HG02798 (cell line): Measurements from ENCODE around the gene PCBD2.
A peak's percentile ranks its signal among the peaks of the same experiment; 100 is the strongest.
"Not testable (repeated sequence)": the region's sequence is repeated elsewhere in the genome, so short reads cannot be mapped to it uniquely, and the experiment has no call there.

Source experiments
- ATAC-seq: cut with Tn5 transposase; IDR thresholded peaks from one replicate; pipeline ENCODE4 v1.9.1; 2021; ENCODE audit warnings: mild to moderate bottlenecking; ENCODE audit not compliant: unreplicated experiment, poor library complexity

PCBD2 gene

DNA sequence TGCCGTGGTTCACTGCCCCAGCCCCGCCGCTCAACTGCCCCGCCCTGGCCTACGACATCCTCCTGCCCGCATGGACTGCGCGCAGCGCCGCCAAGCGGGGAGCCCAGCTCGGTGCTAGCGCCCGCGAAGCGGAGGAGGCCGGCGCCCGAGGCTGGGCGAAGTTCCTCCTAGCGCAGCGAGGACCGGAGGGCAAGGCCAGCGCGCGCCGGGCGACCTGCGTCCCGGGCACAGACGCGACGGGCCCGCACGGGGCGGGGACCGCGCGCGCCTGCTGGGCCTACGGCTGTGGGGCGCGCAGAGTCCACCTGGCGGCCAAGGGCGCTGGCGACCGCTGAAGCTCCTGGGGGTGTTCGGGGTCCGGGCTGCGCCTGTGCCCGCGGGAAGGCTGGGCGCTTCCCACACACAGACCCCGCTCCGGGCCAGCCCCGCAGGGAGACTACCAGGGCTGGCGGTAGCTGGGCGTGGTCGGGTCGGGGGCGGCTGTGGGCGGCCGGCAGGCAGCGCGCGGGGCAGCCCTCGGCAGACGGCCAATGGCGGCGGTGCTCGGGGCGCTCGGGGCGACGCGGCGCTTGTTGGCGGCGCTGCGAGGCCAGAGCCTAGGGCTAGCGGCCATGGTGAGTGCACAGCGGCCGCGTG is at the start of gene PCBD2:
Gene PCBD2 (plus strand): TSS at position 522 of the 636 bp plus-strand sequence. CDS start 9 bp downstream, at position 531.
- peak; percentile 84 for ATAC-seq

DNA sequence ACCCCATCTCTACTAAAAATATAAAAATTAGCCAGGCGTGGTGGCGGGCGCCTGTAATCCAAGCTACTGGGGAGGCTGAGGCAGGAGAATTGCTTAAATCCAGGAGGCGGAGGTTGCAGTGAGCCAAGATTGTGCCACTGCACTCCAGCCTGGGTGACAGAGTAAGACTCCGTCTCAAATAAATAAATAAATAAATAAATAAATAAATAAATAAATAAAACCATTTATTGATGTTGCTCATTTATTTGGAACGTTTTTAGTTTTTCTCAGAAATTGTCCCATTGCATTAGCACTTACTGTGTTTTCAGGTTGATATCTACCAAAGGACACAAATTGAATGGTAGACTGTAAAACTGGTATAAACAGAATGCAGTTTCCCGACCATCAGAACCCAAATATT is 48.5 kb upstream of the PCBD2 start:
- ATAC-seq: not testable (repeated sequence)

DNA sequence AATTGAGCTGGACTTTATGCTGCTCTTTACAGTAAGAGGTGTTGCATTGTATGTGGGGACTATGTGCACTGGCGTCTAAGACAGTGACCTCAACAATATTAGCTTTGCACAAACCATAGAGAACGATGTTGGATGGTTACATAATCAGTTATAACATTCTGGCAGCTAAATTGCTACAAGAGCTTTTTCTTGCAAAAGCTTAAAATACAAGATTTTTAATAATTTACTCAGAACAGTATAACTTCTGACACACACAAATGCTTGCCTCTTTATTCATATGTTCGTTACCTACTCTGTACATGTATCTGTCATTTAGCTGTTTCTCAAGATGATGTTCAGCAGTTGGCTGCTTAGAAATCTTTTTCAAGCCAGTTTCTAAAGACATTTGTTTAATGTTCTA is 47.5 kb upstream of the PCBD2 start:
- ATAC-seq: no peak

DNA sequence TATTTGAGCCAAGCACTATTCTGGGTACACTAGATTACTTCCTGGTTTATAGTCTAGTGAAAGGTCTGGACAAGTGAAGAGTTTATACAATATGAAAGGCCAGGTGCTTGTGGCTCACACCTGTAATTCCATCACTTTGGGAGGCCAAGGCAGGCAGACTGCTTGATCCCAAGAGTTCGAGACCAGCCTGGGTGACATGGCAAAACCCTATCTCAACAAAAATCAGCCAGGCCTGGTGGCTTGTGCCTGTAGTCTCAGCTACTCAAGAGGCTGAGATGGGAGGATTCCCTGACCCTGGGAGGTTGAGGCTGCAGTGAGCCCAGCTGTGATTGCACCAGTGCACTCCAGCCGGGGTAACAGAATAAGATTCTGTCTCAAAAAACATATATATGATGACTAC is 40.2 kb upstream of the PCBD2 start:
- no peak for ATAC-seq

DNA sequence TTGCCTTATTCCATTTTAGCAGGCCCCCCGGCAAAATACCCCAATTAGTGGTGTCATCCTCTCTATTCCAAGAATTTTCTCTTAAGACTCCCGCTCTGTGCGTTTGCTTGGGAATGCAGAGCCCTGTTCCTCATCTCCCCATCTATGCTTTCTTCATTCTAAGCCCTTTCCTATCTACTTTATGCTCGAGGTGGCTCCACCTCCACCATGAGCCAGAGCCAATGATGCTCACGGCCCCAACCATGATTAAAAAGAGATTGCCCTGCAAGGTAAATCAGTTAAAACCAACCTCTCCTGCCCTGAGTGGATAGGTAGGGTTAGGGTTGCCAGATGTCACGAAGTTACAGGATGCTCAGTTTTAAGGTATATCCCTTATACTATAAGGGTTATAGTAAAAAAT is 31.4 kb upstream of the PCBD2 start:
- no peak for ATAC-seq

DNA sequence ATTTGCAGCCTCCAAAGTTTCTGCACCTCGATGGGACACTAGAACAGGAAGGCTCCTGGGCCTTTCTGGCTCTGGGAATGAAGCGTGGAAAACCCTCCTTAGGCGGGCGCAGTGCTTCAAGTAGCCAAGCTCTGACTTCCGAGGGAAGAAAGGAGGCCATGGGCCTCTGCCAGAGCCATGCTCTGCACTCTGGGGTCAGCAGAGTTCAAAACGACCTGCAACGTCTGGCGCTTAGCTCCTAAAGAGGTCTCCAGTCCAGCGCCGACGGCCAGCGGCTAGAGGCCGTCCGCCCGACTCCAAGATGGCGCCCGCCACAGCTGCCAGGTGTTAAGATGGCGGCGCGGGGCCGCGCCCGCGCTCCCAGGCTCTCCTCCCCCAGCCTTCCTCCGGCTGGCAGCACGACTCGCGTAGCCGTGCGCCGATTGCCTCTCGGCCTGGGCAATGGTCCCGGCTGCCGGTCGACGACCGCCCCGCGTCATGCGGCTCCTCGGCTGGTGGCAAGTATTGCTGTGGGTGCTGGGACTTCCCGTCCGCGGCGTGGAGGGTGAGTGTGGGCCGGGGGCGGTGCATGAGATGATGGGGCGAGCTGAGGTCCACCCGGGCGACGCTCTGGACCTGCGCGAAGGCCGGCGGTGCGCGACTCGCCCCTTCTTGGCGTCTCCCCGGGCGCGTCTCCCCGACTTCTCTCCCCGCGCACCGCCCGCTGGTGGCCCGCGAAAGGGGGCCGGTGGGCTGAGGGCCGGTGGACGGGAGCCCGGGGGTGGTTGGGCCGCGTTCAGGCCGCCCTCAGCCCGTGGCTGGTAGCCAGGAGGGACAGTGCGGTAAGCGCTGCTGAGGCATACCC is 30.7 kb upstream of the PCBD2 start, which contains the start of gene TXNDC15:
Gene TXNDC15 (plus strand): TSS at position 385 of the 844 bp plus-strand sequence. CDS start 57 bp downstream, at position 442.
- peak; percentile 85 for ATAC-seq

DNA sequence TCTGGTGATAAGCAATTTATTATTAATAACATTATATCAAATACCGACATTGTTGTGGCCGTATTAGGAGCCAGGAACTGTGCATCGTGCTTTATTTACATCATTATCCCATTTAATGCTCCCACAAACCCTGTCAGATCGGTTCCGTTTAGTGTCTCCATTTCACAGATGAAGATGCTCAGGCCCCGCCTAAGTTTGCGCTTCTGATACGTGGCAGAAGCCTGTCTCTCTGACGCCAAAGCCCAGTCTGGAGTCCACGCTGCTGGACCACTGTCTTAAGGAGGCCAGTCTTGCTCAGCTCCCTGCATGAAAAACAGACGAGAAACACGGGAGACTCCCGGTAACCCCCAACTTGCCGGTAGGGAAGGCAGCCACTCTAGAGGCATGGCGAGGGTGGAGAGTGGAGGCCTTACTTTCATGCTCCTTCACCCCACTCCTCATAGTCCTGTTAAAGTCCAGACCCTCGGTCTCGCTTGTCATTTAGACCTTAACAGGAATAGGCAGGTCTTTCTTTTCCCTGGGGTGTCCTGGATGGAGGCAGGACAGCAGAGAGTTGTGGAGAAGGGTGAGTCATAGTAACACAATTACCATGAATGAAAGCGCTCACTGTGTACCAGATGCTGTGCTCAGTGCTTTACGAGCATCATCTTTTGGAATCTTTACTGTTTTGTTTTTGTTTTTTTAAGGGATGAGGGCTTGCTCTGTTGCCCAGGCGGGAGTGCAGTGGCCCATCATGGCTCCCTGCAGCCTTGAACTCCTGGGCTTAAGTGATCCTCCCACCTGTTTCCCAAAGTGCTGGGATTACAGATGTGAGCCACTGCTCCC is 29.9 kb upstream of the PCBD2 start:
- peak; percentile 28 for ATAC-seq

DNA sequence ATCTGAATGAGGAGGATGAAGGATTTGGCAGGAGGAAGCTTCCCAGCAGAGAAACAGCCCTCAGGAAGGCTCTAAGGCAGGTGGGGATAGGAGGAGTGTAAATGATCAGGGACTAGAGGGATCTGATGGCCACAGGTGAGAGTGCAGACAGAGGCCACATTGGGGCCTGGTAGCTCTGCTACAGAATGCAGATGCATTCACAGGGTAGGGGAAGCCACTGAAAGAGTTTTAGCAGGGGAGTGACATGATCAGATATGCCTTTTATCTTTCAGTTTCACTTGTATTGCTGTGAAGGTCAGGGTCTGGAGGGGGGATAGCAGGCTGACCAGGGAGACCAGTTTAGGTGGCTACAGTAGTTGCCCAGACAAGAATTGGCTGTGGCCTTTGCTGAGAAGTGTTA is 27.8 kb upstream of the PCBD2 start:
- peak; percentile 29 for ATAC-seq

DNA sequence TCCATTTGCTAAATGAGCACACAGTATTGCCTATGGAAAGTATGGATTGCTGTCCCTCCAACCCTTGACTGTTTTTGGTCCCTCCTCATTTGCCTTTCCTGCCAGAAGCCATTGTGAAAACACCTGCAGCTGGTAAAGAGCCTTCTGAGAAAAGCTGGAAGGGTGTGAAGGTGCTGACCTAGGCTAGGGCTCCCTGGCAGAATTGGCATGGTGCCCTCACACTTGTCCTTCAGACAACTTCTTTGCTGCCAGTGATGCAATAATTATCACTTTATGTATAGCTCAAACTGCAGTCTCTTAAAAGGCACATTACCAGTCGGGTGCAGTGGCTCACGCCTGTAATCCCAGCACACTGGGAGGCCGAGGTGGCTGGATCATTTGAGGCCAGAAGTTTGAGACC is 26.5 kb upstream of the PCBD2 start:
- no peak for ATAC-seq

DNA sequence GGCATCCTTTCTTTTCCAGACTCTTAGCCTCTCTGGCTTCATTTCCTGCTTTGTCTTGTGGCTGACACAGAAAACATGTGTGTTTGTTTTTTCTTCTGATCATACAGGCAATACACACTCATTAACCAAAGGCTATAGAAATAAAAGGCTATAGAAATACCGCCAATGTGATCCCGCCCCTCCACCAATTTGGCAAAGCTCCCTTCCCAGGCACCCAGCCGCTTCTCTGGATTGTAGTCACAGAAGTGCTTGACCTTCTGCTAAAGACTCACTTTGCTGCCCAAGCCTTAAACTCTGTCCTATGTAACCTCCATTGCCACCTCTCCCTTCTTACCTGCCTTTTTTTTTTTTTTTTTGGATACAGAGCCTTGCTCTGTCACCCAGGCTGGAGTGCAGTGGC is 25.5 kb upstream of the PCBD2 start:
- no peak for ATAC-seq

DNA sequence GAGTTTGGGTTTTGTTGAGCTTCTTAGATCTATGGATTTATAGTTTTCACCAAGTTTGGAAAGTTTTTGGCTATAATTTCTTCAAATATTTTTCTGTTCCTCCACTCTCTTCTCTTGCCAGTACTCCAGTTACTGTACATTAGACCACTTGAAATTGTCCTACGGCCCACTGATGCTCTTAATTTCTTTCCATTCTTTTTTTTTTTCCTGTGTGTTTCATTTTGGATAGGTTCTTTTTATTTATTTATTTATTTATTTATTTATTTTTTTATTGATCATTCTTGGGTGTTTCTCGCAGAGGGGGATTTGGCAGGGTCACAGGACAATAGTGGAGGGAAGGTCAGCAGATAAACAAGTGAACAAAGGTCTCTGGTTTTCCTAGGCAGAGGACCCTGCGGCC is 24.0 kb upstream of the PCBD2 start:
- ATAC-seq: not testable (repeated sequence)

DNA sequence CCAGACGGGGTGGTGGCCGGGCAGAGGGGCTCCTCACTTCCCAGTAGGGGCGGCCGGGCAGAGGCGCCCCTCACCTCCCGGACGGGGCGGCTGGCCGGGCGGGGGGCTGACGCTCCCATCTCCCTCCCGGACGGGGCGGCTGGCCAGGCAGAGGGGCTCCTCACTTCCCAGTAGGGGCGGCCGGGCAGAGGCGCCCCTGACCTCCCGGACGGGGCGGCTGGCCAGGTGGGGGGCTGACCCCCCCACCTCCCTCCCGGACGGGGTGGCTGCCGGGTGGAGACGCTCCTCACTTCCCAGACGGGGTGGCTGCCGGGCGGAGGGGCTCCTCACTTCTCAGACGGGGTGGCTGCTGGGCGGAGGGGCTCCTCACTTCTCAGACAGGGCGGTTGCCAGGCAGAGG is 23.2 kb upstream of the PCBD2 start:
- ATAC-seq: not testable (repeated sequence)

DNA sequence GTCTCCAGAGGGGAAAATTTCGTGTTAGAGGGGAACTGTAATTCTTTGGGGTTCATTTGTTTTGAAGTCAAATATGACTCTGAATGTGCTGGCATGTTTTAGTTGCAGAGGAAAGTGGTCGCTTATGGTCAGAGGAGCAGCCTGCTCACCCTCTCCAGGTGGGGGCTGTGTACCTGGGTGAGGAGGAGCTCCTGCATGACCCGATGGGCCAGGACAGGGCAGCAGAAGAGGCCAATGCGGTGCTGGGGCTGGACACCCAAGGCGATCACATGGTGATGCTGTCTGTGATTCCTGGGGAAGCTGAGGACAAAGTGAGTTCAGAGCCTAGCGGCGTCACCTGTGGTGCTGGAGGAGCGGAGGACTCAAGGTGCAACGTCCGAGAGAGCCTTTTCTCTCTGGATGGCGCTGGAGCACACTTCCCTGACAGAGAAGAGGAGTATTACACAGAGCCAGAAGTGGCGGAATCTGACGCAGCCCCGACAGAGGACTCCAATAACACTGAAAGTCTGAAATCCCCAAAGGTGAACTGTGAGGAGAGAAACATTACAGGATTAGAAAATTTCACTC is 17.3 kb upstream of the PCBD2 start:
- no peak for ATAC-seq

DNA sequence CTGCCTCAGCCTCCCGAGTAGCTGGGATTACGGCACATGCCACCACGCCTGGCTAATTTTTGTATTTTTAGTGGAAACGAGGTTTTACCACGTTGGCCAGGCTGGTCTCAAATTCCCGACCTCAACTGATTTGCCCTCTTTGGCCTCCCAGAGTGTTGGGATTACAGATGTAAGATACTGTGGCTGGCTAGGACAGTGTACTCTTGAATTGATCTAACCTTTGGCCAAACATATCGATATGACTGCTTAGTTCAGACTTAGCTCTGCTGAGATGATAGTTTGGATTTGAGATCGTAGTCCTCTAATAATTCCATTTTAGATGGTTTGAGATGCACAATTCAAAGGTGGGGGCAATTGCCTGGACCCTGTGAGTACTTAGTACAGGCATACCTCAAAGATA is 15.6 kb upstream of the PCBD2 start:
- no peak for ATAC-seq

DNA sequence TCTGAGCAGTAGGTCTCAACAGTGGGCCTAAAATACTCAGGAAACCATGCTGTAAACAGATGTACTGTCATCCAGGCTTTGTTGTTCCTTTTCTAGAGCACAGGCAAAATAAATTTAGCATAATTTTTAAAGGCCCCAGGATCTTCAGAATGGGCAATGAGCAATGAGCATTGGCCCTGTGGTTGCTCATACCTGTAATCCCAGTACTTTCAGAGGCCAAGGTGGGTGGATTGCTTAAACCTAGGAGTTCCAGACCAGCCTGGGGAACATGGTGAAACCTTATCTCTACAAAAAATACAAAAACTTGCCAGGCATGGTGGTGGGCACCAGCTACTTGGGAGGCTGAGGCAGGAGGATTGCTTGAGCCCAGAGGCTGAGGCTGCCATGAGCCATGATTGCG is 13.5 kb upstream of the PCBD2 start:
- ATAC-seq: no peak

DNA sequence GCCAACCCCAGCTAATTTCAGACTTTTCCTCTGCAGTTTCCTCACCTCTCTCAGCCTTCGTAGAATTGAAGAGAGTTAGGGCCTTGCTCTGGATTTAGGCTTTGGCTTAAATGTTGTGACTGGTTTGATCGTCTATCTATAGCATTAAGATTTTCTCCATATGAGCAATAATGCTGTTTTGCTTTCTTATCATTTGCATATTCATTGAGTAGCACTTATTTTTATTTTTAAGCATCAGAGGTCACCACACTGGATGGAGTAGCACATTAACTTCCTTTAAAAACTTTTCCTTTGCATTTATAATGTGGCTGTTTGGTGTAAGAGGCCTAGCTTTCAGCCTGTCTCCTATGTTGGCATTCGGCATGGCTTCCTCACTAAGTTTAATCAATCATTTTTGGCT is 12.6 kb upstream of the PCBD2 start:
- ATAC-seq: no peak

DNA sequence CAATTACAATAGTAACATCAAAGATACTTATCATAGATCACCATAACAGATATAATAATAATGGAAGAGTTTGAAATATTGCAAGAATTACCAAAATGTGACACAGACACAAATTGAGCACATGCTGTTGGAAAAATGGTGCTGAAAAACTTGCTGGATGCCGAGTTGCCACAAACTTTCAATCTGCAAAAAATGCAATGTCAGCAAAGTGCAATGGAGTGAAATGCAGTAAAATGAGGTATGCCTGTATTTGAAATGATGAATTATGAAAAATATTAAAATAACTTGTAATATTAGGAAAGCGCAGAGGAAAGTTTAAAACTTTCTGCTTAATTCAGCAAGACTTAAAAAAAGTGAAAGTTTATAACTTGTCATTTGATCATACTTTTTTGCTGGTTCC is 12.0 kb upstream of the PCBD2 start:
- no peak for ATAC-seq

DNA sequence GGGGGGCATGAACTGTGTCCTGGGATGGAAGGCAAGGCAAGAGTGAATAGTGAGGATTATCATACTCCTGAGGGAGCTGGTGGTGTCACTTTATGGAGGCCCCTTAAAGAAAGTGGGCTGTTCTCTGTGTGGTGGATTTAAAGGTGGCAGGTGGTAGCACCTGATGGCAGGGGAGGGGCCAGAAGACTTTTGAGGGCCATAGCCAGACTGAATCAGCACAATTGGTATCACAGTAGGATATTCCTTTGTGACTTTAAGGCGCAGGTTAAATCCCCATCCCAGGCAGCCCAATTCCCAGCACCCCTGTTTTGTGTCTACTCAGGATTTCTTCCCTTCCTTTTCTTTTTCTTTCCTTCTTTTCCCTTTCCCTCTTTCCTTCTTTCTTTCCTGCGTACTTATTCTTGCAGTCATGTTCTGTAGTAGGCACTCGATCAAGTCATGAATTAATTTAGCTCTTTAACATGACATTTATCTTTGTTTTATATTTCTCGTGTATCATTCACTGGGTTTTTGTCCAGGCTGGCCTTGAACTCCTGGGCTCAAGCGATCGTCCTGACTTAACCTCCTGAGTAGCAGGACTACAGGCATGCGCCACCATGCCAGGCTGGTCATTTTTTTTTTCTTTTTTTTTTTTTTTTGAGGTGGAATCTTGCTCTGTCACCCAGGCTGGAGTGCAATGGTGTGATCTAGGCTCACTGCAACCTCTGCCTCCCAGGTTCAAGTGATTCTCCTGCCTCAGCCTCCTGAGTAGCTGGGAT is 11.0 kb upstream of the PCBD2 start:
- no peak for ATAC-seq

DNA sequence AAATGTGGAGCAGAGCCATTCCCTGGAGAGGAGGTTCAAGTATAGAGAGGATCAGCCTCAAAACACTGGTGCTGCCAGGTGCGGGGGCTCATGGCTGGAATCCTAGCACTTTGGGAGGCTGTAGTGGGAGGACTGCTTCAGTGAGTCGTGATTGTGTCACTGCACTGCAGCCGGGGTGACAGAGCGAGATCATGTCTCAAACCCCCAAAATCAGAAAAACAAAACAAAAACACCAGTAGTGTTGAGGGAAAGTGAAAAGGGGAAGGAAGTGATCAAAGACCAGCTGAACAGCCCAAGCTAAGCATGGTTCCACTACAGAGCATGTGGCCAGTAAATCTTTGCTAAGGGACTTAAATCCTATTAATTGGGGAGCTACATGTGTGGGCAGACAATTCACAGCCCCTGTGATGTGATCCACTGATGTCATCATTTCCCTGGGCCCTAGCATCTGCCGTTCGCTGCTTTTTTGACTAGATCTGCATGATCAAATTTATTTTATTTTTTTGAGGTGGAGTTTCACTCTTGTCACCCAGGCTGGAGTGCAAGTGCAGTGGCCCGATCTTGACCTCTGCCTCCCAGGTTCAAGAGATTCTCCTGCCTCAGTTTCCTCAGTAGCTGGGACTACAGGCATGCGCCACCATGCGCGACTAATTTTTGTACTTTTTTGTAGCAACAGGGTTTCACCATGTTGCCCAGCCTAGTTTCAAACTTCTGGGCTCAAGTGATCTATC is 2.7 kb upstream of the PCBD2 start:
- no peak for ATAC-seq
